ENCODE measurements around the gene LY86. TPM values are rescaled to one million over a fixed set of nuclear protein-coding genes. Genes with fewer than 3 reads are reported as not detected.
A peak's percentile ranks its signal among the peaks of the same experiment; 100 is the strongest.

LY86 gene
- total and polyA plus RNA-seq, 7 donors = 0.18 to 1.3 (median 0.42) TPM

- Histone ChIP-seq H3K36me3 (ENCODE audit: insufficient read depth in 1 of 2, low read depth in 1 of 2) (no peaks in the 10 kb centered on the region), H3K4me1 (no peaks in the 10 kb centered on the region), H3K27me3 (ENCODE audit: insufficient read depth in 3 of 3, low read length in 2 of 3) (no peaks in the 10 kb centered on the region), H3K4me3 (no peak overlapping the region), H3K27ac (peak overlapping the region; percentile 50), H3K9me3 (no peaks in the 10 kb centered on the region)
- DNase-seq (no peak), ATAC-seq (peak in 1 of 4 donors; percentile 48)
- intact Hi-C loops (cut with DNase I) = no loop called here
- TF ChIP-seq, protein P1, sequence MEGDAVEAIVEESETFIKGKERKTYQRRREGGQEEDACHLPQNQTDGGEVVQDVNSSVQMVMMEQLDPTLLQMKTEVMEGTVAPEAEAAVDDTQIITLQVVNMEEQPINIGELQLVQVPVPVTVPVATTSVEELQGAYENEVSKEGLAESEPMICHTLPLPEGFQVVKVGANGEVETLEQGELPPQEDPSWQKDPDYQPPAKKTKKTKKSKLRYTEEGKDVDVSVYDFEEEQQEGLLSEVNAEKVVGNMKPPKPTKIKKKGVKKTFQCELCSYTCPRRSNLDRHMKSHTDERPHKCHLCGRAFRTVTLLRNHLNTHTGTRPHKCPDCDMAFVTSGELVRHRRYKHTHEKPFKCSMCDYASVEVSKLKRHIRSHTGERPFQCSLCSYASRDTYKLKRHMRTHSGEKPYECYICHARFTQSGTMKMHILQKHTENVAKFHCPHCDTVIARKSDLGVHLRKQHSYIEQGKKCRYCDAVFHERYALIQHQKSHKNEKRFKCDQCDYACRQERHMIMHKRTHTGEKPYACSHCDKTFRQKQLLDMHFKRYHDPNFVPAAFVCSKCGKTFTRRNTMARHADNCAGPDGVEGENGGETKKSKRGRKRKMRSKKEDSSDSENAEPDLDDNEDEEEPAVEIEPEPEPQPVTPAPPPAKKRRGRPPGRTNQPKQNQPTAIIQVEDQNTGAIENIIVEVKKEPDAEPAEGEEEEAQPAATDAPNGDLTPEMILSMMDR (IDR thresholded peaks at IDR 0.05) = no peak
- WGBS, 3 donors = 68 to 74% (median 73%) methylated on average over 9 of the region's 9 CpGs
Observed at GRCh38 chr6:6591778-6592465, 3.4 kb downstream of the LY86 start.

DNA sequence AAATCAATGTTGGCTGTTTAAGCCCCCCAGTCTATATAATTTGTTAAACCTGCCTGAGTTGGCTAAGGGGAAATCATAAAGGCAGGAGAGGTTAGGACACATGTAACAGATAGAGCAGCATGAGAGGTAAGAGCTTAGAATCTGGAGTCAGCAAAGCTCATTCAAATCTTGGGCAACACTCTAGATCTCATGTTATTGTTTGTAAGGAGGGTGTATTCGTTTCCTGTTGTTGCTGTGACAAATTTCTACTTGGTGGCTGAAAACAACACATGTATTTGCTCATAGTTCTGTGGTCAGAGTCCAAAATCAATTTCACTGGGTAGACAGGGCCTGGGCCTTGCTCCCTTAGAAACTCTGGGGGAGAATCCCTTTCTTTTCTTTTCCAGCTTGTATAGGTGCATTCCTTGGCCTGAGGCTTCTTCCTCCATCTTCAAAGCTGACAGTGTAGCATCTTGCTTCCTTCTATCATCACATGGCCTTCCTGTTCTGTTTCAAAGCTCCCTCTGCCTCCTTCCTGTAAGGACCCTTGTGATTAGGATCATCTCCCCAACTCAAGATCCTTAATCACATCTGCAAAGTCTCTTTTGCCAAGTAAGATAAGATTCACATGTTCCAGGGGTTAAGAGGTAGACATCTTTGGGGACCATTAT is 4.4 kb downstream of the LY86 start:
- intact Hi-C loops (cut with DNase I) = no loop called here
- Histone ChIP-seq H3K27me3 (ENCODE audit: insufficient read depth in 3 of 3, low read length in 2 of 3) (no peaks in the 10 kb centered on the region), H3K4me1 (no peaks in the 10 kb centered on the region), H3K27ac (peak overlapping the region; percentile 50), H3K9me3 (no peaks in the 10 kb centered on the region), H3K36me3 (ENCODE audit: insufficient read depth in 1 of 2, low read depth in 1 of 2) (no peaks in the 10 kb centered on the region), H3K4me3 (no peak overlapping the region)
- DNase-seq = no peak
- no peak for ATAC-seq
- TF ChIP-seq, protein P1 (IDR thresholded peaks at IDR 0.05) = no peak
- 30 to 60% (median 41%) methylated on average over 1 of the region's 1 CpG for WGBS, 3 donors

- intact Hi-C loops (cut with DNase I) = no loop called here
Observed at GRCh38 chr6:6593867-6594468, 5.4 kb downstream of the LY86 start.

GRCh38 chr6:6595025-6595424 is 6.5 kb downstream of the LY86 start:
- TF ChIP-seq, protein P1 (IDR thresholded peaks at IDR 0.05) = no peak
- Histone ChIP-seq H3K27ac (no peak overlapping the region), H3K4me1 (no peaks in the 10 kb centered on the region), H3K36me3 (ENCODE audit: insufficient read depth in 1 of 2, low read depth in 1 of 2) (no peaks in the 10 kb centered on the region), H3K4me3 (no peak overlapping the region), H3K9me3 (no peaks in the 10 kb centered on the region), H3K27me3 (ENCODE audit: insufficient read depth in 3 of 3, low read length in 2 of 3) (no peaks in the 10 kb centered on the region)
- no peak for DNase-seq
- ATAC-seq = no peak
- intact Hi-C loops (cut with DNase I) = no loop called here
- 88 to 95% (median 94%) methylated on average over 3 of the region's 3 CpGs for WGBS, 3 donors

More at GRCh38 chr6:6593867-6594468, 5.4 kb downstream of the LY86 start:
- no peaks in the 10 kb centered on the region for H3K36me3 ChIP-seq (ENCODE audit: insufficient read depth in 1 of 2, low read depth in 1 of 2)
- no peaks in the 10 kb centered on the region for H3K4me1 ChIP-seq
- DNase-seq (no peak), ATAC-seq (no peak)
- WGBS, 3 donors = 54 to 61% (median 60%) methylated on average over 5 of the region's 5 CpGs
- no peaks in the 10 kb centered on the region for H3K9me3 ChIP-seq
- H3K27ac ChIP-seq = no peak overlapping the region
- H3K27me3 ChIP-seq (ENCODE audit: insufficient read depth in 3 of 3, low read length in 2 of 3) = no peaks in the 10 kb centered on the region
- H3K4me3 ChIP-seq = no peak overlapping the region
- TF ChIP-seq, protein P1 (IDR thresholded peaks at IDR 0.05) = no peak

Measured in psoas muscle (tissue), 8 donors.